Lower leg skin (tissue), 3 donors: ENCODE results near the gene ADM.

ENCODE experiments used
- CTCF ChIP-seq, 3 donors: fragments of 450-650 bp; IDR thresholded peaks; one replicate each; pipeline ENCODE4 v1.5.1; 2016; ENCODE audit warnings: antibody characterized with exemption in 3 of 3, mild to moderate bottlenecking in 3 of 3, moderate library complexity in 2 of 3
- POLR2A ChIP-seq, 2 donors: fragments of 450-650 bp; IDR thresholded peaks; one replicate each; pipeline ENCODE4 v1.6.1; 2016 to 2017; ENCODE audit warnings: antibody characterized with exemption in 2 of 2, mild to moderate bottlenecking in 1 of 2, moderate library complexity in 1 of 2

DNA sequence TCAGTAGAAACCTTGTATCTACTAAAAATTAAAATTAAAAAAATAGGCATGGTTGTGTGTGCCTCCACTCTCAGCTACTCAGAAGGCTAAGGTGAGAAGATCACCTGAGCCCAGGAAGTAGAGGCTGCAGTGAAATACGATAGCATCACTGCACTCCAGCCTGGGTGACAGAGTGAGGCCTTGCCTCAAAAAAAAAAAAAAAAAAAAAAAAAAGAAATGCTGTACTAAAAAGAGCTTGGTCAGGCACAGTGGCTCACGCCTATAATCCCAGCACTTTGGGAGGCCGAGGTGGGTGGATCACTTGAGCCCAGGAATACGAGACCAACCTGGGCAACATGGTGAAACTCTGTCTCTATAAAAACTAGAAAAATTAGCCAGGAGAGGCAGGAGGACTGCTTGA, 47.4 kb upstream of the ADM start:
- no peak for TF ChIP-seq CTCF (IDR thresholded peaks at IDR 0.05)
- TF ChIP-seq POLR2A (IDR thresholded peaks at IDR 0.05) = no peak
